Measurements from ENCODE around the gene DLL3.

GRCh38 chr19:39470724-39471339, 27.9 kb upstream of the DLL3 start:
- TF ChIP-seq CTCF (IDR thresholded peaks at IDR 0.05) (no peak), POLR2AphosphoS5 (IDR thresholded peaks at IDR 0.05) (no peak), POLR2A (IDR thresholded peaks at IDR 0.05) (no peak), EP300 (IDR thresholded peaks at IDR 0.05; ENCODE audit: low read depth) (no peak)
